ENCODE measurements around the gene SCLT1.

DNA sequence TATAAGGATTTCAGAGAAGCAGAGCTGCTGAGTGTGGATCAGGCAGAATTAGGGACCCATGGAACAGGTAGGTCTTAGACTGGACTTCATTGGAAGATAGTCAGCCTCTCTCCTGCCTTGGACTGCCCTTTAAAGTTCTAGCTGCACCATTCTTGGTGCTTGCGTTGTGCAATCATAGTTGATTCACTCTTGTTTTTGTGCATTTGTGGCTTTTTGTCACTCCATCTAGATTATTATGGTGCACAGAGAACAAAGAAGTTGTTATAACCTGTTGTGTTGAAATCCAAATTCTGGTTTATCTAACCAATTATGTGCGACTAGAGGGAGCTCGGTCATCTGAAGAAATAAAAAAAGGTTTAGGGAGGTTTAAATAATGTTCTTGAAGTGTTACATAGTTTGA, 224.6 kb downstream of the SCLT1 start:
- TF ChIP-seq, protein P1, sequence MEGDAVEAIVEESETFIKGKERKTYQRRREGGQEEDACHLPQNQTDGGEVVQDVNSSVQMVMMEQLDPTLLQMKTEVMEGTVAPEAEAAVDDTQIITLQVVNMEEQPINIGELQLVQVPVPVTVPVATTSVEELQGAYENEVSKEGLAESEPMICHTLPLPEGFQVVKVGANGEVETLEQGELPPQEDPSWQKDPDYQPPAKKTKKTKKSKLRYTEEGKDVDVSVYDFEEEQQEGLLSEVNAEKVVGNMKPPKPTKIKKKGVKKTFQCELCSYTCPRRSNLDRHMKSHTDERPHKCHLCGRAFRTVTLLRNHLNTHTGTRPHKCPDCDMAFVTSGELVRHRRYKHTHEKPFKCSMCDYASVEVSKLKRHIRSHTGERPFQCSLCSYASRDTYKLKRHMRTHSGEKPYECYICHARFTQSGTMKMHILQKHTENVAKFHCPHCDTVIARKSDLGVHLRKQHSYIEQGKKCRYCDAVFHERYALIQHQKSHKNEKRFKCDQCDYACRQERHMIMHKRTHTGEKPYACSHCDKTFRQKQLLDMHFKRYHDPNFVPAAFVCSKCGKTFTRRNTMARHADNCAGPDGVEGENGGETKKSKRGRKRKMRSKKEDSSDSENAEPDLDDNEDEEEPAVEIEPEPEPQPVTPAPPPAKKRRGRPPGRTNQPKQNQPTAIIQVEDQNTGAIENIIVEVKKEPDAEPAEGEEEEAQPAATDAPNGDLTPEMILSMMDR (IDR thresholded peaks at IDR 0.05; ENCODE audit: poor library complexity, severe bottlenecking): no peak
- TF ChIP-seq EP300 (conservative IDR thresholded peaks at IDR 0.05; ENCODE audit: poor library complexity, severe bottlenecking) (no peak), POLR2AphosphoS5 (IDR thresholded peaks at IDR 0.05) (no peak), RAD21 (conservative IDR thresholded peaks at IDR 0.05) (no peak), TAF1 (IDR thresholded peaks at IDR 0.05; ENCODE audit: low read depth) (no peak)
- TF ChIP-seq, protein P2, sequence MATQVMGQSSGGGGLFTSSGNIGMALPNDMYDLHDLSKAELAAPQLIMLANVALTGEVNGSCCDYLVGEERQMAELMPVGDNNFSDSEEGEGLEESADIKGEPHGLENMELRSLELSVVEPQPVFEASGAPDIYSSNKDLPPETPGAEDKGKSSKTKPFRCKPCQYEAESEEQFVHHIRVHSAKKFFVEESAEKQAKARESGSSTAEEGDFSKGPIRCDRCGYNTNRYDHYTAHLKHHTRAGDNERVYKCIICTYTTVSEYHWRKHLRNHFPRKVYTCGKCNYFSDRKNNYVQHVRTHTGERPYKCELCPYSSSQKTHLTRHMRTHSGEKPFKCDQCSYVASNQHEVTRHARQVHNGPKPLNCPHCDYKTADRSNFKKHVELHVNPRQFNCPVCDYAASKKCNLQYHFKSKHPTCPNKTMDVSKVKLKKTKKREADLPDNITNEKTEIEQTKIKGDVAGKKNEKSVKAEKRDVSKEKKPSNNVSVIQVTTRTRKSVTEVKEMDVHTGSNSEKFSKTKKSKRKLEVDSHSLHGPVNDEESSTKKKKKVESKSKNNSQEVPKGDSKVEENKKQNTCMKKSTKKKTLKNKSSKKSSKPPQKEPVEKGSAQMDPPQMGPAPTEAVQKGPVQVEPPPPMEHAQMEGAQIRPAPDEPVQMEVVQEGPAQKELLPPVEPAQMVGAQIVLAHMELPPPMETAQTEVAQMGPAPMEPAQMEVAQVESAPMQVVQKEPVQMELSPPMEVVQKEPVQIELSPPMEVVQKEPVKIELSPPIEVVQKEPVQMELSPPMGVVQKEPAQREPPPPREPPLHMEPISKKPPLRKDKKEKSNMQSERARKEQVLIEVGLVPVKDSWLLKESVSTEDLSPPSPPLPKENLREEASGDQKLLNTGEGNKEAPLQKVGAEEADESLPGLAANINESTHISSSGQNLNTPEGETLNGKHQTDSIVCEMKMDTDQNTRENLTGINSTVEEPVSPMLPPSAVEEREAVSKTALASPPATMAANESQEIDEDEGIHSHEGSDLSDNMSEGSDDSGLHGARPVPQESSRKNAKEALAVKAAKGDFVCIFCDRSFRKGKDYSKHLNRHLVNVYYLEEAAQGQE (IDR thresholded peaks at IDR 0.05; ENCODE audit: borderline replicate concordance): no peak

Measured in neural cell (in vitro differentiated cells).